ENCODE results near the gene CAPN3.
"Not testable (repeated sequence)": the region's sequence is repeated elsewhere in the genome, so short reads cannot be mapped to it uniquely, and the experiment has no call there.

The CAPN3 gene

DNA sequence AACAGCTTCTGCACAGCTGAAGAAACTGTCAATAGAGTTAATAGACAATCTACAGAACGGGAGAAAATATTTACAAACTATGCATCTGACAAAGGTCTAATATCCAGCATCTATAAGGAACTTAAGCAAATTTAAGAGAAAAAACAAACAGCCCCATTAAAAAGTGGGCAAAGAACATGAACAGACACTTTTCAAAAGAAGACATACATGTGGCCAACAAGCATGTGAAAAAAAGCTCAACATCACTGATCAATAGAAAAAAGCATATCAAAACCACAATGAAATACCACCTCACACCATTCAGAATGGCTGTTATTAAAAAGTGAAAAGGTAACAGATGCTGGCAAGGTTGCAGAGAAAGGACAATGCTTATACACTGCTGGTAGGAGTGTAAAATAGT, 22.7 kb upstream of the CAPN3 start:
- H3K27me3 ChIP-seq (ENCODE audit: control insufficient read depth, insufficient read depth, low read length); H3K27ac ChIP-seq (ENCODE audit: low read depth, low read length); H3K4me3 ChIP-seq (ENCODE audit: low read depth, low read length); H3K4me1 ChIP-seq (ENCODE audit: control insufficient read depth, insufficient read depth, low read length); H3K36me3 ChIP-seq (ENCODE audit: control insufficient read depth, insufficient read depth, low read length); H3K9ac ChIP-seq (ENCODE audit: low read length): not testable (repeated sequence)
- H3K9me3 ChIP-seq (ENCODE audit: control insufficient read depth, insufficient read depth, low read depth, low read length) = peaks cover 13% of the 10 kb centered on the region

DNA sequence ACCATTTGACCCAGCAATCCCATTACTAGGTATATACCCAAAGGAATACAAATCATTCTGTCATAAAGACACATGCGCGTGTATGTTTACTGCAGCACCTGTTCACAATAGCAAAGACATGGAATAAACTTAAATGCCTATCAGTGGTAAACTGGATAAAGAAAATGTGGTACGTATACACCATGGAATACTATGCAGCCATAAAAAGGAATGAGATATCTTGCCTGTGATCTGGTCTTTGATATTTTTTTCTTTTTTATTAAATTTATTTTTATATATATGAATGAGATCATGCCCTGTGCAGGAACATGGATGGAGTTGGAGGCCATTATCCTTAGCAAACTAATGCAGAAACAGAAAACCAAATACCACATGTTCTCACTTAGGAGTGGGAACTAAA, 22.2 kb upstream of the CAPN3 start:
- peaks cover 13% of the 10 kb centered on the region for H3K9me3 ChIP-seq (ENCODE audit: control insufficient read depth, insufficient read depth, low read depth, low read length)
- not testable (repeated sequence) for H3K27me3 ChIP-seq (ENCODE audit: control insufficient read depth, insufficient read depth, low read length); H3K4me1 ChIP-seq (ENCODE audit: control insufficient read depth, insufficient read depth, low read length); H3K4me3 ChIP-seq (ENCODE audit: low read depth, low read length); H3K36me3 ChIP-seq (ENCODE audit: control insufficient read depth, insufficient read depth, low read length); H3K9ac ChIP-seq (ENCODE audit: low read length); H3K27ac ChIP-seq (ENCODE audit: low read depth, low read length)

GRCh38 chr15:42338500-42338899, 20.8 kb upstream of the CAPN3 start:
- no peaks in the 10 kb centered on the region for H3K4me1 ChIP-seq (ENCODE audit: control insufficient read depth, insufficient read depth, low read length)
- peak overlapping the region; percentile 26 for H3K9ac ChIP-seq (ENCODE audit: low read length)
- H3K4me3 ChIP-seq (ENCODE audit: low read depth, low read length) = no peak overlapping the region
- no peaks in the 10 kb centered on the region for H3K27me3 ChIP-seq (ENCODE audit: control insufficient read depth, insufficient read depth, low read length)
- H3K9me3 ChIP-seq (ENCODE audit: control insufficient read depth, insufficient read depth, low read depth, low read length) = peaks cover 13% of the 10 kb centered on the region
- H3K27ac ChIP-seq (ENCODE audit: low read depth, low read length) = no peak overlapping the region
- no peaks in the 10 kb centered on the region for H3K36me3 ChIP-seq (ENCODE audit: control insufficient read depth, insufficient read depth, low read length)

GRCh38 chr15:42343596-42344232, 15.6 kb upstream of the CAPN3 start:
- H3K9ac ChIP-seq (ENCODE audit: low read length) = no peak overlapping the region
- no peaks in the 10 kb centered on the region for H3K27me3 ChIP-seq (ENCODE audit: control insufficient read depth, insufficient read depth, low read length)
- H3K27ac ChIP-seq (ENCODE audit: low read depth, low read length) = no peak overlapping the region
- no peaks in the 10 kb centered on the region for H3K9me3 ChIP-seq (ENCODE audit: control insufficient read depth, insufficient read depth, low read depth, low read length)
- H3K36me3 ChIP-seq (ENCODE audit: control insufficient read depth, insufficient read depth, low read length) = no peaks in the 10 kb centered on the region
- H3K4me3 ChIP-seq (ENCODE audit: low read depth, low read length) = no peak overlapping the region
- no peaks in the 10 kb centered on the region for H3K4me1 ChIP-seq (ENCODE audit: control insufficient read depth, insufficient read depth, low read length)

- H3K4me1 ChIP-seq (ENCODE audit: control insufficient read depth, insufficient read depth, low read length) = no peaks in the 10 kb centered on the region
- no peaks in the 10 kb centered on the region for H3K9me3 ChIP-seq (ENCODE audit: control insufficient read depth, insufficient read depth, low read depth, low read length)
- no peak overlapping the region for H3K4me3 ChIP-seq (ENCODE audit: low read depth, low read length)
- H3K27ac ChIP-seq (ENCODE audit: low read depth, low read length) = no peak overlapping the region
- no peaks in the 10 kb centered on the region for H3K36me3 ChIP-seq (ENCODE audit: control insufficient read depth, insufficient read depth, low read length)
- no peak overlapping the region for H3K9ac ChIP-seq (ENCODE audit: low read length)
- H3K27me3 ChIP-seq (ENCODE audit: control insufficient read depth, insufficient read depth, low read length) = no peaks in the 10 kb centered on the region
These were observed 14.5 kb upstream of the CAPN3 start for GRCh38 chr15:42344763-42345162.

DNA sequence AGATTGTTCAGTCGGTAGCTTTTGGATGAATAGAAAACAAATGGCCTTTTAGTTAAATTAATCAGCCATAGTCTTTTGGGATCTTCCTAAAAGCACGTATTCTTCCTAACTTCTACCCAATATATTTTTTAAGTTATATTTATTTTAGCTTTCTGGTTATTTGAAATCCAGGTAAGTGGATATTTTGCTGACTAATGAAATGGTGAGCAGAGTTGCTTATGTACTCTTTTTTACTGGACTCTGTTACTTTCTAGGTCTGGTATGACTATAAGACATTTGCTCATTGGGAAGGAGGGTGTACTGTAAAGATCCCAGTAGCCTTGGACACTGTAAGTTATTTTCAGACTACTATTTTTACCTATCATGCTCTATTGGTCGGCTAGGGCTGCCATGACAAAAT, 13.8 kb upstream of the CAPN3 start:
- Histone ChIP-seq H3K9ac (ENCODE audit: low read length) (no peak overlapping the region), H3K27ac (ENCODE audit: low read depth, low read length) (no peak overlapping the region), H3K9me3 (ENCODE audit: control insufficient read depth, insufficient read depth, low read depth, low read length) (no peaks in the 10 kb centered on the region), H3K36me3 (ENCODE audit: control insufficient read depth, insufficient read depth, low read length) (no peaks in the 10 kb centered on the region), H3K4me1 (ENCODE audit: control insufficient read depth, insufficient read depth, low read length) (no peaks in the 10 kb centered on the region), H3K27me3 (ENCODE audit: control insufficient read depth, insufficient read depth, low read length) (no peaks in the 10 kb centered on the region), H3K4me3 (ENCODE audit: low read depth, low read length) (no peak overlapping the region)

DNA sequence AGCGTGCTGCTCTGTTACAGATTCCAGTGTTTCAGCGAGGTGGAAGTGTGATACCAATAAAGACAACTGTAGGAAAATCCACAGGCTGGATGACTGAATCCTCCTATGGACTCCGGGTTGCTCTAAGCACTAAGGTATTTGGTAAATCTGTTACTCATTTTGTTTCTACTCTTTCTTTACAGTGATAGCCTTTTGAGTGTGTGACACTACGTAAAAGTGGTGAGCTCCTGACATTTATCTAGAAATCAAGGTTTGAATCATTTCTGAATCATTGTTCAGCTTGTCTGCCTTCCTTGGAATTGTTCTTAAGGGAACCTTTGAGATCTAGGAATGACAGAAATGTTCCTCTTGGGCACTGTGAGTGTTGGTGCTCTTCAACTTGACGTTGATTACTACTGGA, 11.2 kb upstream of the CAPN3 start:
- no peak overlapping the region for H3K27ac ChIP-seq (ENCODE audit: low read depth, low read length)
- H3K9me3 ChIP-seq (ENCODE audit: control insufficient read depth, insufficient read depth, low read depth, low read length) = no peaks in the 10 kb centered on the region
- no peak overlapping the region for H3K9ac ChIP-seq (ENCODE audit: low read length)
- H3K27me3 ChIP-seq (ENCODE audit: control insufficient read depth, insufficient read depth, low read length) = no peaks in the 10 kb centered on the region
- H3K36me3 ChIP-seq (ENCODE audit: control insufficient read depth, insufficient read depth, low read length) = no peaks in the 10 kb centered on the region
- H3K4me1 ChIP-seq (ENCODE audit: control insufficient read depth, insufficient read depth, low read length) = no peaks in the 10 kb centered on the region
- H3K4me3 ChIP-seq (ENCODE audit: low read depth, low read length) = no peak overlapping the region

- H3K4me1 ChIP-seq (ENCODE audit: control insufficient read depth, insufficient read depth, low read length) = no peaks in the 10 kb centered on the region
- no peak overlapping the region for H3K4me3 ChIP-seq (ENCODE audit: low read depth, low read length)
- no peaks in the 10 kb centered on the region for H3K36me3 ChIP-seq (ENCODE audit: control insufficient read depth, insufficient read depth, low read length)
- no peaks in the 10 kb centered on the region for H3K27me3 ChIP-seq (ENCODE audit: control insufficient read depth, insufficient read depth, low read length)
- no peaks in the 10 kb centered on the region for H3K9me3 ChIP-seq (ENCODE audit: control insufficient read depth, insufficient read depth, low read depth, low read length)
- no peak overlapping the region for H3K27ac ChIP-seq (ENCODE audit: low read depth, low read length)
- no peak overlapping the region for H3K9ac ChIP-seq (ENCODE audit: low read length)
These were observed 10.1 kb upstream of the CAPN3 start for GRCh38 chr15:42349186-42349585.

DNA sequence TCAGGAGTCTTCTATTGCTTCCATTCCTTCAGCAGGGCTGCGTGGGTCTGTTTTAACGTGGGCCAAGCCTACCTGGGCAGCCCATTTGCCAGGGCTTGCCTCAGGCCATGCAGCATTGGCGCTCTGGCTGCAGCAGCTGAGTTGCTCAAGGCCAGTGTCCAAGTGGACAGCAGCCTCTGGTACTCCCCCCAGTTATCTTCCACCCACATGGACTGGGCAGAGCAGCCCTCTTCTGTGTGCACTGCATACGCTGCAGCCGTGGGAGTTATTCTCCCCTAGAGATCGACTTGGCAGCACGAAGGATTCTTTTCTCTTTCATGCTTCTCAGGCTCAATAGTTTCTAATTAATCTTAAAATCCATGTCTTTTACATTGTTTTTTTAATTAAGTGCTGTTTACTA, 6.9 kb upstream of the CAPN3 start:
- Histone ChIP-seq H3K9me3 (ENCODE audit: control insufficient read depth, insufficient read depth, low read depth, low read length) (no peaks in the 10 kb centered on the region), H3K36me3 (ENCODE audit: control insufficient read depth, insufficient read depth, low read length) (no peaks in the 10 kb centered on the region), H3K9ac (ENCODE audit: low read length) (no peak overlapping the region), H3K27me3 (ENCODE audit: control insufficient read depth, insufficient read depth, low read length) (no peaks in the 10 kb centered on the region), H3K27ac (ENCODE audit: low read depth, low read length) (no peak overlapping the region), H3K4me1 (ENCODE audit: control insufficient read depth, insufficient read depth, low read length) (no peaks in the 10 kb centered on the region), H3K4me3 (ENCODE audit: low read depth, low read length) (no peak overlapping the region)

- Histone ChIP-seq H3K9me3 (ENCODE audit: control insufficient read depth, insufficient read depth, low read depth, low read length) (no peaks in the 10 kb centered on the region), H3K4me3 (ENCODE audit: low read depth, low read length) (no peak overlapping the region), H3K36me3 (ENCODE audit: control insufficient read depth, insufficient read depth, low read length) (no peaks in the 10 kb centered on the region), H3K27ac (ENCODE audit: low read depth, low read length) (no peak overlapping the region), H3K4me1 (ENCODE audit: control insufficient read depth, insufficient read depth, low read length) (no peaks in the 10 kb centered on the region), H3K27me3 (ENCODE audit: control insufficient read depth, insufficient read depth, low read length) (no peaks in the 10 kb centered on the region), H3K9ac (ENCODE audit: low read length) (no peak overlapping the region)
These were observed 6.2 kb upstream of the CAPN3 start for GRCh38 chr15:42353061-42353460.

DNA sequence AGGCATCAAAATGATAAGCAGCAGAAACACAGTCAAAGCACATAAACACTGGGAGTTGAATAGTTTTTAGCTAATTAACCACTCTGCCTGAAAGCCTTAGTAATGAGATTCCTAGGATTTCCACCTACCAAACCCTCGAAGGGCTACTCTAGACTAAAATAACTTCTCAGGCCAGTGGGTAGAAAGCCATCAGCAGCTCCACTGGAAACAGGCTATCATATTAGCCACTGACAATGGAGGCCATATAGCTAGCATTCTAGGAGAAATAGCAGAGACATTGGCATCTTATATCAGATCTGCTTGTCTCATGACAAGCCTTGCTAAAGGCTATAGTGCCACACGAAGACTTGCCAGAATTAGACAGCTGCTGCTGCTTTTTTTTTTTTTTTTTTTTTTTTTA, 4.5 kb upstream of the CAPN3 start:
- H3K27me3 ChIP-seq (ENCODE audit: control insufficient read depth, insufficient read depth, low read length) = no peaks in the 10 kb centered on the region
- no peaks in the 10 kb centered on the region for H3K4me1 ChIP-seq (ENCODE audit: control insufficient read depth, insufficient read depth, low read length)
- no peak overlapping the region for H3K4me3 ChIP-seq (ENCODE audit: low read depth, low read length)
- H3K9me3 ChIP-seq (ENCODE audit: control insufficient read depth, insufficient read depth, low read depth, low read length) = no peaks in the 10 kb centered on the region
- H3K9ac ChIP-seq (ENCODE audit: low read length) = no peak overlapping the region
- H3K36me3 ChIP-seq (ENCODE audit: control insufficient read depth, insufficient read depth, low read length) = no peaks in the 10 kb centered on the region
- H3K27ac ChIP-seq (ENCODE audit: low read depth, low read length) = no peak overlapping the region

GRCh38 chr15:42355291-42355690, 4.0 kb upstream of the CAPN3 start:
- H3K9ac ChIP-seq (ENCODE audit: low read length) = no peak overlapping the region

More at GRCh38 chr15:42355291-42355690, 4.0 kb upstream of the CAPN3 start:
- H3K36me3 ChIP-seq (ENCODE audit: control insufficient read depth, insufficient read depth, low read length) = no peaks in the 10 kb centered on the region
- H3K4me1 ChIP-seq (ENCODE audit: control insufficient read depth, insufficient read depth, low read length) = no peaks in the 10 kb centered on the region
- no peak overlapping the region for H3K4me3 ChIP-seq (ENCODE audit: low read depth, low read length)
- no peaks in the 10 kb centered on the region for H3K27me3 ChIP-seq (ENCODE audit: control insufficient read depth, insufficient read depth, low read length)
- no peak overlapping the region for H3K27ac ChIP-seq (ENCODE audit: low read depth, low read length)
- H3K9me3 ChIP-seq (ENCODE audit: control insufficient read depth, insufficient read depth, low read depth, low read length) = no peaks in the 10 kb centered on the region
